Fibroblast of lung (primary cell): ENCODE data around the gene IGFL4. TPM values are rescaled to one million over a fixed set of nuclear protein-coding genes. Genes with fewer than 3 reads are reported as not detected.
"Not testable (repeated sequence)": the region's sequence is repeated elsewhere in the genome, so short reads cannot be mapped to it uniquely, and the experiment has no call there.

ENCODE experiments used
- DNase-seq, 2 donors: peaks; one replicate each; pipeline versions ENCODE4 v3.0.0 to v3.0.0-alpha.2; 2010; ENCODE audit warnings: low read depth in 2 of 2
- H2AFZ ChIP-seq: 2 replicates; pipeline ENCODE4 v1.5.1; 2012; ENCODE audit warnings: low read length, control low read depth, inconsistent platforms
- H3K27ac ChIP-seq: 2 replicates; pipeline ENCODE4 v1.5.1; 2011; ENCODE audit warnings: low read length, control low read depth; ENCODE audit not compliant: insufficient read depth
- H3K27me3 ChIP-seq: 2 replicates; pipeline ENCODE4 v1.5.1; 2011; ENCODE audit warnings: mild to moderate bottlenecking, low read length; ENCODE audit not compliant: control insufficient read depth, insufficient read depth
- H3K36me3 ChIP-seq: 2 replicates; pipeline ENCODE4 v1.5.1; 2011; ENCODE audit warnings: low read length; ENCODE audit not compliant: control insufficient read depth, insufficient read depth
- H3K4me1 ChIP-seq: 2 replicates; pipeline ENCODE4 v1.5.1; 2011; ENCODE audit warnings: low read length; ENCODE audit not compliant: control insufficient read depth, insufficient read depth; ENCODE audit errors: extremely low read depth
- H3K4me2 ChIP-seq: 2 replicates; pipeline ENCODE4 v1.5.1; 2011; ENCODE audit warnings: low read length, control low read depth; ENCODE audit not compliant: insufficient read depth; ENCODE audit errors: extremely low read depth
- H3K4me3 ChIP-seq, 4 experiments: fragments of 200-600 bp in 1 of 4; sonication (generic) in 1 of 4; replicated peaks in 1 of 4; 2 replicates each; pipeline ENCODE4 v1.5.1; 2011 to 2016; ENCODE audit warnings: low read length in 4 of 4, low read depth in 3 of 4, mild to moderate bottlenecking in 3 of 4, control low read depth in 2 of 4, inconsistent platforms in 1 of 4, mixed read lengths in 1 of 4; ENCODE audit not compliant: insufficient read depth in 1 of 4; ENCODE audit errors: control extremely low read depth in 1 of 4
- H3K79me2 ChIP-seq: 2 replicates; pipeline ENCODE4 v1.5.1; 2012; ENCODE audit warnings: mild to moderate bottlenecking, low read length, inconsistent platforms; ENCODE audit not compliant: control insufficient read depth, insufficient read depth
- H3K9ac ChIP-seq: 2 replicates; pipeline ENCODE4 v1.5.1; 2011; ENCODE audit warnings: mild to moderate bottlenecking, low read length, control low read depth; ENCODE audit not compliant: insufficient read depth
- H3K9me3 ChIP-seq: 2 replicates; pipeline ENCODE4 v1.5.1; 2012; ENCODE audit warnings: low read depth, low read length; ENCODE audit not compliant: control insufficient read depth, insufficient read depth
- H4K20me1 ChIP-seq: 2 replicates; pipeline ENCODE4 v1.5.1; 2011; ENCODE audit warnings: low read length; ENCODE audit not compliant: control insufficient read depth, insufficient read depth; ENCODE audit errors: extremely low read depth
- EZH2 ChIP-seq: IDR thresholded peaks from 2 replicates; pipeline ENCODE4 v1.5.1; 2012; ENCODE audit warnings: low read length, control low read depth, mild to moderate bottlenecking; ENCODE audit errors: missing control alignments
- polyA plus RNA-seq, 2 donors: library from polyadenylated mRNA; depleted of rRNA in 1 of 2; stranded (reverse) in 1 of 2; unstranded in 1 of 2; fragments of >200 nt; gene quantifications; 2 replicates each; pipeline ENCODE4 v1.2.1, GENCODE V29; 2011 to 2012; ENCODE audit warnings: missing spikeins in 1 of 2
- total RNA-seq: library from RNA; depleted of rRNA; stranded (reverse); fragments of >200 nt; gene quantifications from 2 replicates; pipeline ENCODE4 v1.2.1, GENCODE V29; 2014
- TF ChIP-seq, protein P1 (sequence below), 2 donors: IDR thresholded peaks in 1 of 2; conservative IDR thresholded peaks in 1 of 2; 1 replicate in 1 of 2; 2 replicates in 1 of 2; pipeline ENCODE4 v1.5.1; 2011 to 2012; ENCODE audit warnings: low read length in 2 of 2, control low read depth in 1 of 2, inconsistent platforms in 1 of 2, low read depth in 1 of 2, mild to moderate bottlenecking in 1 of 2

IGFL4 gene
- total and polyA plus RNA-seq, 2 donors (not counting 1 experiment from before 2014, with no cell fraction given) = not detected

DNA sequence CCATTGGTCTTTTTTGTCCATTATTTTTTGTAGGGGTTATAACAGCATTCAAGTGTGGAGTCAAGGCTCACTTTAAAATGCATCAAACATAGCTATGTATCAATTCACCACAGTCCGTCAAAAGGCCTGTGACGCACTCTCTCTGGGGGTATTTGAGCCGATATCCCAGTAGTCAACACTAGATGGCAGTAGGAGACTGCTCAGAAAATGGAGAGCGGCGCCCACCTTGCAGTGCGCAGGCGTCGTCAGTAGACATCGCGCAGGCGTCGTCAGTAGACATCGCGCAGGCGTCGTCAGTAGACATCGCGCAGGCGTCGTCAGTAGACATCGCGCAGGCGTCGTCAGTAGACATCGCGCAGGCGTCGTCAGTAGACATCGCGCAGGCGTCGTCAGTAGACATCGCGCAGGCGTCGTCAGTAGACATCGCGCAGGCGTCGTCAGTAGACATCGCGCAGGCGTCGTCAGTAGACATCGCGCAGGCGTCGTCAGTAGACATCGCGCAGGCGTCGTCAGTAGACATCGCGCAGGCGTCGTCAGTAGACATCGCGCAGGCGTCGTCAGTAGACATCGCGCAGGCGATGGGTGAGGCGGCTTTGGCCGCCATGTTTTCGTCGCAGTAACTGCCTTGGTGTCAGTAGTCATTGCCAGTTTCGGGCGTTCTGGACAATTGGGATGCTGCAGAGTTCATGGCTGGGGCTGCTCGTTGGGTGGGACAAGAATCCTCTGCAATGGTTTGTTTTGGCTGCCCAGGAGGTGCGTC, 38.0 kb upstream of the IGFL4 start:
- H4K20me1 ChIP-seq, H3K27ac ChIP-seq, H2AFZ ChIP-seq, H3K9ac ChIP-seq, H3K9me3 ChIP-seq, H3K4me2 ChIP-seq, H3K4me1 ChIP-seq, H3K36me3 ChIP-seq, H3K79me2 ChIP-seq: not testable (repeated sequence)
- Histone ChIP-seq H3K4me3 (peak overlapping the region in 1 of 4 experiments; percentile 13), H3K27me3 (peaks cover 24% of the 10 kb centered on the region)
- DNase-seq = peak; percentile 76 to 83
- TF ChIP-seq, protein P1, sequence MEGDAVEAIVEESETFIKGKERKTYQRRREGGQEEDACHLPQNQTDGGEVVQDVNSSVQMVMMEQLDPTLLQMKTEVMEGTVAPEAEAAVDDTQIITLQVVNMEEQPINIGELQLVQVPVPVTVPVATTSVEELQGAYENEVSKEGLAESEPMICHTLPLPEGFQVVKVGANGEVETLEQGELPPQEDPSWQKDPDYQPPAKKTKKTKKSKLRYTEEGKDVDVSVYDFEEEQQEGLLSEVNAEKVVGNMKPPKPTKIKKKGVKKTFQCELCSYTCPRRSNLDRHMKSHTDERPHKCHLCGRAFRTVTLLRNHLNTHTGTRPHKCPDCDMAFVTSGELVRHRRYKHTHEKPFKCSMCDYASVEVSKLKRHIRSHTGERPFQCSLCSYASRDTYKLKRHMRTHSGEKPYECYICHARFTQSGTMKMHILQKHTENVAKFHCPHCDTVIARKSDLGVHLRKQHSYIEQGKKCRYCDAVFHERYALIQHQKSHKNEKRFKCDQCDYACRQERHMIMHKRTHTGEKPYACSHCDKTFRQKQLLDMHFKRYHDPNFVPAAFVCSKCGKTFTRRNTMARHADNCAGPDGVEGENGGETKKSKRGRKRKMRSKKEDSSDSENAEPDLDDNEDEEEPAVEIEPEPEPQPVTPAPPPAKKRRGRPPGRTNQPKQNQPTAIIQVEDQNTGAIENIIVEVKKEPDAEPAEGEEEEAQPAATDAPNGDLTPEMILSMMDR (conservative IDR thresholded peaks at IDR 0.05 in 1 of 2, IDR thresholded peaks at IDR 0.05 in 1 of 2; ENCODE audit: low read depth in 1 of 2, low read length in 2 of 2) = peak; percentile 29 to 56

DNA sequence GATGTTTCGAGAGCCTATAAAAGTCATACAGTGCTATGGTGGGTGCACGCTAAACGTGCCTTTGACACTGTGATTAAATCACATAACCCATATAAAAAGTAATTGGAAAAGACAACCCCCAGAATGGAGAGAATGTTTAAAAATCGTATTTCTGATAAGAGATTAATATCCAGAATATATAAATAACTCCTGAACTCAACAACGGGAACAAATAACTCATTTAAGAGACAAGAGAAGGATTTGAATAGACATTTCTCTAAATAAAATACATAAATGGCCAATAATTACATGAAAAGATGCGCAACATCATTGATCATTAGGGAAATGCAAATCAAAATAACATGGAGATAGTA, 37.0 kb upstream of the IGFL4 start:
- Histone ChIP-seq H3K27ac (no peak overlapping the region), H3K4me1 (no peaks in the 10 kb centered on the region), H3K9me3 (no peaks in the 10 kb centered on the region), H2AFZ (no peak overlapping the region), H3K27me3 (peaks cover 21% of the 10 kb centered on the region), H3K9ac (no peak overlapping the region), H3K4me2 (no peak overlapping the region), H3K79me2 (no peaks in the 10 kb centered on the region), H3K36me3 (no peaks in the 10 kb centered on the region), H3K4me3 (no peak overlapping the region), H4K20me1 (no peaks in the 10 kb centered on the region)
- TF ChIP-seq EZH2 = no peak
- TF ChIP-seq, protein P1 (conservative IDR thresholded peaks at IDR 0.05 in 1 of 2, IDR thresholded peaks at IDR 0.05 in 1 of 2; ENCODE audit: low read depth in 1 of 2, low read length in 2 of 2) = no peak
- no peak for DNase-seq

DNA sequence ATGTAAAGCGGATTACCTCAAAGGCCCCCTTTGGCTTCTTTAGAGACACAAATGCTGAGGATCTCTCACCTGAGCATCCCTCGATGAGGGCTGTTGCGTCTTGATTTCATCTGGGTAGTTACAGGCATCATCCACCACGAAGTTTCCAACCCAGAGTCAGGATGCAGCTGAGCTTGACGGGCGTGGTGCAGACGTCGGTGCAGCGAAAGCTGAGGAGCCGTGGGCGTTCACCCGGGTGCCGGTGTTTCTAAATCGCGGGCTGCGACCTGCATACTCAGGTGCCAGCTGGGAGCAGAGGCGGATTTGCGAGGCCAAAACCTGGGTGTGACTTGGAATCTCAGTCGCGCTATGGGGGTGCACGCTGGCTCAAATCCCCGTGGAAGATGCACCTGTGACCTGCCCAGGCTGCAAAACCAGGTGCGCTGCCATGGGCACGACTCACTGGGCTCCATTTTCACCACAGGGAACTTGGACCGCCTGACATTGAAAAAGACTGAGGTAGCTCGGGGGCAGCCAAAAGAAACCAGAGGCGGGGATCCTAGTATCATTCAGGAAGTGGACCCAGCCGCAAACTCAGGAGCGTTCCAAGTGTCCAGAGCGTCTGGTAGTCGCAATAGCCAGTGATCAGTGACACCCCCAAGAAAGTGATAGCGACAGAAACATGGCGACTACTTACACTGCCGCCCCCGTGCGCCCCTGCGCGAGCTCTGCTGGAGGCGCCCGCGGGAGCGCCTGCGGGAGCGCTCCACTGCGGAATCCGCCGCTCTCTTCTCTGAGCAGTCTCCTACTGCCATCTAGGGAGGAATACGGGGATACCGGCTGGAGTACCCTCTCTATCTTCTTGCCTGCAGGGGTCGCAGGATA, 36.4 kb upstream of the IGFL4 start:
- Histone ChIP-seq H3K4me2 (peak overlapping the region; percentile 84), H3K27ac (no peak overlapping the region), H3K9ac (no peak overlapping the region), H3K79me2 (no peaks in the 10 kb centered on the region), H3K4me3 (peak overlapping the region; percentile 27 to 52 (median 28)), H3K4me1 (no peaks in the 10 kb centered on the region), H3K27me3 (peaks cover 20% of the 10 kb centered on the region), H3K36me3 (no peaks in the 10 kb centered on the region), H2AFZ (peak overlapping the region; percentile 32), H4K20me1 (no peaks in the 10 kb centered on the region), H3K9me3 (no peaks in the 10 kb centered on the region)
- TF ChIP-seq EZH2 = peak; percentile 81
- TF ChIP-seq, protein P1 (conservative IDR thresholded peaks at IDR 0.05 in 1 of 2, IDR thresholded peaks at IDR 0.05 in 1 of 2; ENCODE audit: low read depth in 1 of 2, low read length in 2 of 2) = peak; percentile 98 to 100
- DNase-seq = peak; percentile 75 to 79
